ENCODE results near the gene SLC25A17.
"Not testable (repeated sequence)": the region's sequence is repeated elsewhere in the genome, so short reads cannot be mapped to it uniquely, and the experiment has no call there.

The SLC25A17 gene

GRCh38 chr22:40844951-40845350 is 25.8 kb upstream of the SLC25A17 start:
- TF ChIP-seq, protein P1, sequence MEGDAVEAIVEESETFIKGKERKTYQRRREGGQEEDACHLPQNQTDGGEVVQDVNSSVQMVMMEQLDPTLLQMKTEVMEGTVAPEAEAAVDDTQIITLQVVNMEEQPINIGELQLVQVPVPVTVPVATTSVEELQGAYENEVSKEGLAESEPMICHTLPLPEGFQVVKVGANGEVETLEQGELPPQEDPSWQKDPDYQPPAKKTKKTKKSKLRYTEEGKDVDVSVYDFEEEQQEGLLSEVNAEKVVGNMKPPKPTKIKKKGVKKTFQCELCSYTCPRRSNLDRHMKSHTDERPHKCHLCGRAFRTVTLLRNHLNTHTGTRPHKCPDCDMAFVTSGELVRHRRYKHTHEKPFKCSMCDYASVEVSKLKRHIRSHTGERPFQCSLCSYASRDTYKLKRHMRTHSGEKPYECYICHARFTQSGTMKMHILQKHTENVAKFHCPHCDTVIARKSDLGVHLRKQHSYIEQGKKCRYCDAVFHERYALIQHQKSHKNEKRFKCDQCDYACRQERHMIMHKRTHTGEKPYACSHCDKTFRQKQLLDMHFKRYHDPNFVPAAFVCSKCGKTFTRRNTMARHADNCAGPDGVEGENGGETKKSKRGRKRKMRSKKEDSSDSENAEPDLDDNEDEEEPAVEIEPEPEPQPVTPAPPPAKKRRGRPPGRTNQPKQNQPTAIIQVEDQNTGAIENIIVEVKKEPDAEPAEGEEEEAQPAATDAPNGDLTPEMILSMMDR (IDR thresholded peaks at IDR 0.05) = no peak
- Histone ChIP-seq H3K4me1 (peaks cover 0 to 5% (median 0%) of the 10 kb centered on the region in 4 donors), H3K9me3 (no peaks in the 10 kb centered on the region), H3K4me3 (no peak overlapping the region), H3K27ac (no peak overlapping the region), H3K27me3 (no peaks in the 10 kb centered on the region), H3K36me3 (peaks cover 45 to 95% (median 95%) of the 10 kb centered on the region in 3 donors)
- no peak for DNase-seq
- intact Hi-C loops (cut with DNase I; ENCODE audit: low total_unique reads) = loop anchor here (5.0 kb wide), 1 partner anchor 393 kb away; no protein-coding TSS in a partner anchor

- DNase-seq = no peak
- no peak overlapping the region for H3K27ac ChIP-seq
- peaks cover 0 to 5% (median 0%) of the 10 kb centered on the region in 4 donors for H3K4me1 ChIP-seq
- intact Hi-C loops (cut with DNase I; ENCODE audit: low total_unique reads) = no loop called here
- no peaks in the 10 kb centered on the region for H3K9me3 ChIP-seq
- H3K36me3 ChIP-seq = peaks cover 64 to 93% (median 82%) of the 10 kb centered on the region in 3 donors
- TF ChIP-seq, protein P1 (IDR thresholded peaks at IDR 0.05) = no peak
- H3K4me3 ChIP-seq = no peak overlapping the region
- no peaks in the 10 kb centered on the region for H3K27me3 ChIP-seq
These were observed 19.3 kb upstream of the SLC25A17 start for GRCh38 chr22:40838486-40838885.

DNA sequence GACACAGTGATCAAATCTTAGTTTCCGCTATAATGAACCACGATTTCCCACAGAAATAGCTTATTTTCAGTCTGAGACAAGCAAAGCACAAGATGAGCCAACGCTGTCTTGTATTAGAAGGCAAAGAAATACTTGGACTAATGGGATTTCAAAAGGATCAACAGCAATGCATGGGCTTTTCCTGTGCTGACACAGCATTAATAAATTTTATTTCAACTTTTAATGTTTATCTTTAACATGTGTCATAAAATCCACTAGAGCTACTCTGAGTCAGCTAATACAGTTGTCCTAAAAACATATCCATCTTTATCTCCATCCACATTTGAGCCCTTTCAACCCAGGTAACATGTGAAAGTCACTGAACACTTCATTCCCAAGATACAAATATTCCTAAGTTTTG is 15.5 kb upstream of the SLC25A17 start:
- TF ChIP-seq, protein P1 (IDR thresholded peaks at IDR 0.05) = no peak
- intact Hi-C loops (cut with DNase I; ENCODE audit: low total_unique reads) = no loop called here
- DNase-seq = no peak
- H3K9me3 ChIP-seq = no peaks in the 10 kb centered on the region
- H3K4me1 ChIP-seq = no peaks in the 10 kb centered on the region
- H3K27ac ChIP-seq = no peak overlapping the region
- peaks cover 75 to 93% (median 78%) of the 10 kb centered on the region in 3 donors for H3K36me3 ChIP-seq
- H3K4me3 ChIP-seq = no peak overlapping the region
- no peaks in the 10 kb centered on the region for H3K27me3 ChIP-seq

GRCh38 chr22:40829131-40829530 is 10.0 kb upstream of the SLC25A17 start:
- Histone ChIP-seq H3K27ac (no peak overlapping the region), H3K36me3 (peaks cover 74 to 93% (median 83%) of the 10 kb centered on the region in 3 donors), H3K4me3 (no peak overlapping the region), H3K27me3 (no peaks in the 10 kb centered on the region), H3K9me3 (no peaks in the 10 kb centered on the region), H3K4me1 (no peaks in the 10 kb centered on the region)
- TF ChIP-seq, protein P1 (IDR thresholded peaks at IDR 0.05) = no peak
- DNase-seq = no peak
- intact Hi-C loops (cut with DNase I; ENCODE audit: low total_unique reads) = no loop called here

GRCh38 chr22:40826984-40827741 is 8.0 kb upstream of the SLC25A17 start:
- Histone ChIP-seq H3K36me3 (peaks cover 65 to 89% (median 72%) of the 10 kb centered on the region in 3 donors), H3K27ac (no peak overlapping the region), H3K4me3 (no peak overlapping the region), H3K27me3 (no peaks in the 10 kb centered on the region), H3K9me3 (no peaks in the 10 kb centered on the region), H3K4me1 (no peaks in the 10 kb centered on the region)
- DNase-seq = no peak
- TF ChIP-seq, protein P1 (IDR thresholded peaks at IDR 0.05) = no peak
- intact Hi-C loops (cut with DNase I; ENCODE audit: low total_unique reads) = no loop called here

- DNase-seq; H3K4me1 ChIP-seq; H3K4me3 ChIP-seq; intact Hi-C loops (cut with DNase I; ENCODE audit: low total_unique reads); H3K9me3 ChIP-seq; H3K27ac ChIP-seq; H3K27me3 ChIP-seq: not testable (repeated sequence)
- H3K36me3 ChIP-seq = peaks cover 60 to 80% (median 64%) of the 10 kb centered on the region in 3 donors
These were observed 7.1 kb upstream of the SLC25A17 start for GRCh38 chr22:40826292-40826691.
